ENCODE data around the gene BCL2L2. TPM values are rescaled to one million over a fixed set of nuclear protein-coding genes. Genes with fewer than 3 reads are reported as not detected.

The BCL2L2 gene
- total and polyA plus RNA-seq, 2 donors (not counting 1 experiment from before 2014, with no cell fraction given): 5.4 to 17.8 TPM

GRCh38 chr14:23360496-23360895 lies 53.9 kb downstream of the BCL2L2 start:
- 86% methylated on average over 6 of the region's 11 CpGs for WGBS (ENCODE audit: insufficient coverage)
- CTCF ChIA-PET: interaction anchor here (0.7 to 1.7 kb wide), 2 partner anchors 19 to 34 kb away, joined by 3 to 4 read pairs; no protein-coding TSS in a partner anchor
- no peaks in the 10 kb centered on the region for H3K9me3 Mint-ChIP-seq (ENCODE audit: insufficient read depth)

GRCh38 chr14:23361320-23361719 lies 54.7 kb downstream of the BCL2L2 start:
- no peaks in the 10 kb centered on the region for H3K9me3 Mint-ChIP-seq (ENCODE audit: insufficient read depth)
- no peak for TF ChIP-seq CTCF (IDR thresholded peaks at IDR 0.05)
- TF ChIP-seq EZH2 (IDR thresholded peaks at IDR 0.05; ENCODE audit: borderline replicate concordance, insufficient read depth, low read depth, low read length, poor library complexity, severe bottlenecking): no peak
- CTCF ChIA-PET: interaction anchor here (0.5 to 1.2 kb wide), 2 partner anchors 18 to 240 kb away, joined by 3 to 4 read pairs; no protein-coding TSS in a partner anchor
- Histone ChIP-seq H3K9me3 (ENCODE audit: control extremely low read depth in 1 of 3, control insufficient read depth in 2 of 3, insufficient read depth in 1 of 3, low read length in 2 of 3) (peaks cover 0 to 3% (median 0%) of the 10 kb centered on the region in 3 donors), H3K4me1 (ENCODE audit: control insufficient read depth in 2 of 2, insufficient read depth in 2 of 2, low read length in 2 of 2) (no peaks in the 10 kb centered on the region), H3K4me3 (ENCODE audit: control extremely low read depth in 1 of 5, extremely low read depth in 1 of 5, insufficient read depth in 1 of 5, low read depth in 2 of 5, low read length in 4 of 5) (no peak overlapping the region), H2AFZ (ENCODE audit: insufficient read depth, low read depth, low read length, poor library complexity, severe bottlenecking) (no peak overlapping the region), H3K27me3 (replicated peaks in 1 of 4; ENCODE audit: control extremely low read depth in 1 of 4, control insufficient read depth in 3 of 4, insufficient read depth in 4 of 4, low read length in 3 of 4) (peaks cover 0 to 22% (median 3%) of the 10 kb centered on the region in 4 experiments), H3K9ac (ENCODE audit: low read length) (no peak overlapping the region), H3K36me3 (replicated peaks in 1 of 2; ENCODE audit: control extremely low read depth in 1 of 2, control insufficient read depth in 1 of 2, extremely low read depth in 1 of 2, insufficient read depth in 2 of 2, low read length in 1 of 2) (no peaks in the 10 kb centered on the region), H4K20me1 (ENCODE audit: control insufficient read depth, insufficient read depth, low read length, poor library complexity, severe bottlenecking) (no peaks in the 10 kb centered on the region), H3K79me2 (ENCODE audit: control insufficient read depth, insufficient read depth, low read length) (no peaks in the 10 kb centered on the region), H3K27ac (ENCODE audit: low read length in 2 of 2) (no peak overlapping the region), H3K4me2 (replicated peaks; ENCODE audit: low read depth, low read length, poor library complexity, severe bottlenecking) (no peak overlapping the region)
- no peaks in the 10 kb centered on the region for H3K4me1 Mint-ChIP-seq
- no peak overlapping the region for H3K27ac Mint-ChIP-seq
- peaks cover 27% of the 10 kb centered on the region for H3K27me3 Mint-ChIP-seq
- no peak overlapping the region for H3K4me3 Mint-ChIP-seq
- no peak for ATAC-seq (ENCODE audit: low read depth)
- intact Hi-C loops (cut with micrococcal nuclease): no loop called here
- DNase-seq: no peak
- POLR2A ChIA-PET: no interaction called here

More at GRCh38 chr14:23360496-23360895, 53.9 kb downstream of the BCL2L2 start:
- Histone ChIP-seq H3K9ac (ENCODE audit: low read length) (no peak overlapping the region), H3K4me3 (ENCODE audit: control extremely low read depth in 1 of 5, extremely low read depth in 1 of 5, insufficient read depth in 1 of 5, low read depth in 2 of 5, low read length in 4 of 5) (no peak overlapping the region), H3K36me3 (replicated peaks in 1 of 2; ENCODE audit: control extremely low read depth in 1 of 2, control insufficient read depth in 1 of 2, extremely low read depth in 1 of 2, insufficient read depth in 2 of 2, low read length in 1 of 2) (no peaks in the 10 kb centered on the region), H2AFZ (ENCODE audit: insufficient read depth, low read depth, low read length, poor library complexity, severe bottlenecking) (no peak overlapping the region), H4K20me1 (ENCODE audit: control insufficient read depth, insufficient read depth, low read length, poor library complexity, severe bottlenecking) (no peaks in the 10 kb centered on the region), H3K27me3 (replicated peaks in 1 of 4; ENCODE audit: control extremely low read depth in 1 of 4, control insufficient read depth in 3 of 4, insufficient read depth in 4 of 4, low read length in 3 of 4) (peaks cover 0 to 22% (median 5%) of the 10 kb centered on the region in 4 experiments), H3K4me1 (ENCODE audit: control insufficient read depth in 2 of 2, insufficient read depth in 2 of 2, low read length in 2 of 2) (no peaks in the 10 kb centered on the region), H3K4me2 (replicated peaks; ENCODE audit: low read depth, low read length, poor library complexity, severe bottlenecking) (no peak overlapping the region), H3K27ac (ENCODE audit: low read length in 2 of 2) (no peak overlapping the region), H3K9me3 (ENCODE audit: control extremely low read depth in 1 of 3, control insufficient read depth in 2 of 3, insufficient read depth in 1 of 3, low read length in 2 of 3) (peaks cover 0 to 3% (median 0%) of the 10 kb centered on the region in 3 donors), H3K79me2 (ENCODE audit: control insufficient read depth, insufficient read depth, low read length) (no peaks in the 10 kb centered on the region)
- Mint-ChIP-seq H3K27me3 (peaks cover 32% of the 10 kb centered on the region), H3K4me1 (no peaks in the 10 kb centered on the region), H3K4me3 (no peak overlapping the region), H3K27ac (no peak overlapping the region)
- POLR2A ChIA-PET: no interaction called here
- ATAC-seq (ENCODE audit: low read depth) (no peak), DNase-seq (no peak)
- TF ChIP-seq EZH2 (IDR thresholded peaks at IDR 0.05; ENCODE audit: borderline replicate concordance, insufficient read depth, low read depth, low read length, poor library complexity, severe bottlenecking) (no peak), CTCF (IDR thresholded peaks at IDR 0.05) (no peak)
- intact Hi-C loops (cut with micrococcal nuclease): no loop called here

Small RNAs within 50 kb of the gene (small RNA-seq; reads per million reads assigned to genes)
- gene RNU6-1046P (ENCODE audit: insufficient read length, low read depth, low replicate concordance): not detected

Other genes starting within 250 kb of the BCL2L2 start
- gene CDH24, start 249.3 kb upstream of the BCL2L2 start, total RNA-seq: 0.96 and 1.2 TPM in 2 replicates
- 1.0 and 2.1 TPM in 2 replicates for gene CDH24, start 249.3 kb upstream of the BCL2L2 start, polyA plus RNA-seq
- gene ACIN1, start 211.7 kb upstream of the BCL2L2 start, total RNA-seq: 359 and 364 TPM in 2 replicates
- 178 and 228 TPM in 2 replicates for gene ACIN1, start 211.7 kb upstream of the BCL2L2 start, polyA plus RNA-seq
- 30.6 and 38.5 TPM in 2 replicates for gene C14orf119, start 211.3 kb upstream of the BCL2L2 start, total RNA-seq
- 6.6 and 12.2 TPM in 2 replicates for gene C14orf119, start 211.3 kb upstream of the BCL2L2 start, polyA plus RNA-seq
- gene CIROP, start 201.8 kb upstream of the BCL2L2 start, total RNA-seq: not detected in 2 replicates
- gene CIROP, start 201.8 kb upstream of the BCL2L2 start, polyA plus RNA-seq: not detected in 2 replicates
- 0.37 TPM in 1 of 2 replicates, not detected in the other for gene CEBPE, start 187.6 kb upstream of the BCL2L2 start, total RNA-seq
- 0.26 and 0.45 TPM in 2 replicates for gene CEBPE, start 187.6 kb upstream of the BCL2L2 start, polyA plus RNA-seq
- 0.85 and 1.1 TPM in 2 replicates for gene SLC7A8, start 123.2 kb upstream of the BCL2L2 start, total RNA-seq
- 0.19 and 0.25 TPM in 2 replicates for gene SLC7A8, start 123.2 kb upstream of the BCL2L2 start, polyA plus RNA-seq
- gene RNF212B, start 68.9 kb upstream of the BCL2L2 start, total RNA-seq: not detected in 2 replicates
- not detected in 2 replicates for gene RNF212B, start 68.9 kb upstream of the BCL2L2 start, polyA plus RNA-seq
- gene HOMEZ, start 20.7 kb upstream of the BCL2L2 start, total RNA-seq: 15.5 TPM in 2 replicates
- 3.2 and 4.2 TPM in 2 replicates for gene HOMEZ, start 20.7 kb upstream of the BCL2L2 start, polyA plus RNA-seq
- 74.8 and 76.7 TPM in 2 replicates for gene PPP1R3E, start 4.0 kb upstream of the BCL2L2 start, total RNA-seq
- 56.9 and 57.2 TPM in 2 replicates for gene PPP1R3E, start 4.0 kb upstream of the BCL2L2 start, polyA plus RNA-seq
- gene PABPN1, start 14.6 kb downstream of the BCL2L2 start, total RNA-seq: 280 and 293 TPM in 2 replicates
- gene PABPN1, start 14.6 kb downstream of the BCL2L2 start, polyA plus RNA-seq: 283 and 341 TPM in 2 replicates
- gene SLC22A17, start 46.1 kb downstream of the BCL2L2 start, total RNA-seq: 0.89 and 0.97 TPM in 2 replicates
- gene SLC22A17, start 46.1 kb downstream of the BCL2L2 start, polyA plus RNA-seq: 0.92 and 0.97 TPM in 2 replicates
- gene EFS, start 58.3 kb downstream of the BCL2L2 start, total RNA-seq: not detected in 2 replicates
- not detected in 2 replicates for gene EFS, start 58.3 kb downstream of the BCL2L2 start, polyA plus RNA-seq
- not detected in 2 replicates for gene IL25, start 66.0 kb downstream of the BCL2L2 start, total RNA-seq
- gene IL25, start 66.0 kb downstream of the BCL2L2 start, polyA plus RNA-seq: not detected in 2 replicates
- gene CMTM5, start 70.2 kb downstream of the BCL2L2 start, total RNA-seq: not detected in 2 replicates
- gene CMTM5, start 70.2 kb downstream of the BCL2L2 start, polyA plus RNA-seq: 0.18 and 1.0 TPM in 2 replicates
- not detected in 2 replicates for gene MYH6, start 101.4 kb downstream of the BCL2L2 start, total RNA-seq
- gene MYH6, start 101.4 kb downstream of the BCL2L2 start, polyA plus RNA-seq: not detected in 2 replicates
- gene MYH7, start 128.8 kb downstream of the BCL2L2 start, total RNA-seq: not detected in 2 replicates
- gene MYH7, start 128.8 kb downstream of the BCL2L2 start, polyA plus RNA-seq: not detected in 2 replicates
- gene NGDN, start 162.9 kb downstream of the BCL2L2 start, total RNA-seq: 81.8 and 84.4 TPM in 2 replicates
- gene NGDN, start 162.9 kb downstream of the BCL2L2 start, polyA plus RNA-seq: 66.7 and 138 TPM in 2 replicates
- gene ZFHX2, start 244.9 kb downstream of the BCL2L2 start, total RNA-seq: 2.5 and 2.8 TPM in 2 replicates
- 0.10 and 0.21 TPM in 2 replicates for gene ZFHX2, start 244.9 kb downstream of the BCL2L2 start, polyA plus RNA-seq
- 21.4 and 21.5 TPM in 2 replicates for gene THTPA, start 249.4 kb downstream of the BCL2L2 start, total RNA-seq
- gene THTPA, start 249.4 kb downstream of the BCL2L2 start, polyA plus RNA-seq: 10.7 and 17.0 TPM in 2 replicates

Data from B cell (primary cell).